Neural progenitor cell (in vitro differentiated cells): ENCODE measurements around the gene SMAP2. TPM values are rescaled to one million over a fixed set of nuclear protein-coding genes. Genes with fewer than 3 reads are reported as not detected.
A peak's percentile ranks its signal among the peaks of the same experiment; 100 is the strongest.

Experiments
- DNase-seq: peaks from one replicate; pipeline ENCODE4 v3.0.0-alpha.2; 2016; ENCODE audit warnings: low spot score
- H2AFZ ChIP-seq: fragments of 200-600 bp; sonication (generic); replicated peaks from 2 replicates; pipeline ENCODE4 v1.6.1; 2016; ENCODE audit warnings: antibody characterized with exemption
- H3F3A ChIP-seq: fragments of 200-600 bp; sonication (generic); 2 replicates; pipeline ENCODE4 v1.6.1; 2016; ENCODE audit warnings: antibody characterized with exemption, low read depth
- H3K27ac ChIP-seq: fragments of 200-600 bp; sonication (generic); 2 replicates; pipeline ENCODE4 v1.5.1; 2016; ENCODE audit warnings: mild to moderate bottlenecking
- H3K27me3 ChIP-seq: fragments of 200-600 bp; sonication (generic); 2 replicates; pipeline ENCODE4 v1.6.1; 2016; ENCODE audit warnings: mild to moderate bottlenecking, moderate library complexity
- H3K36me3 ChIP-seq: fragments of 200-600 bp; sonication (generic); 2 replicates; pipeline ENCODE4 v1.5.1; 2016
- H3K4me1 ChIP-seq: fragments of 200-600 bp; sonication (generic); 2 replicates; pipeline ENCODE4 v1.6.1; 2016; ENCODE audit warnings: mixed run types
- H3K4me2 ChIP-seq: fragments of 200-600 bp; sonication (generic); 2 replicates; pipeline ENCODE4 v1.6.1; 2016
- H3K4me3 ChIP-seq: fragments of 200-600 bp; sonication (generic); 2 replicates; pipeline ENCODE4 v1.5.1; 2016
- H3K79me2 ChIP-seq: fragments of 200-600 bp; sonication (generic); 2 replicates; pipeline ENCODE4 v1.6.1; 2016; ENCODE audit warnings: low read depth
- H3K9ac ChIP-seq: fragments of 200-600 bp; sonication (generic); 2 replicates; pipeline ENCODE4 v1.6.1; 2016
- H3K9me3 ChIP-seq: fragments of 200-600 bp; sonication (generic); 2 replicates; pipeline ENCODE4 v1.5.1; 2016; ENCODE audit warnings: low read depth
- H4K20me1 ChIP-seq: fragments of 200-600 bp; sonication (generic); 2 replicates; pipeline ENCODE4 v1.6.1; 2016; ENCODE audit warnings: low read depth
- H3K27ac Mint-ChIP-seq: 3 replicates; pipeline ENCODE4 v1.8.0; 2021; ENCODE audit warnings: mixed read lengths
- H3K27me3 Mint-ChIP-seq: 2 replicates; pipeline ENCODE4 v1.8.0; 2022; ENCODE audit warnings: low read depth, mild to moderate bottlenecking, inconsistent platforms, moderate library complexity, mixed read lengths; ENCODE audit not compliant: insufficient read depth
- H3K36me3 Mint-ChIP-seq: 3 replicates; pipeline ENCODE4 v1.8.0; 2021; ENCODE audit warnings: mixed read lengths
- H3K4me1 Mint-ChIP-seq: 3 replicates; pipeline ENCODE4 v1.8.0; 2021; ENCODE audit warnings: mixed read lengths
- H3K4me3 Mint-ChIP-seq: 3 replicates; pipeline ENCODE4 v1.8.0; 2021; ENCODE audit warnings: mild to moderate bottlenecking, moderate library complexity, mixed read lengths
- H3K9me3 Mint-ChIP-seq: 3 replicates; pipeline ENCODE4 v1.8.0; 2020; ENCODE audit warnings: mixed read lengths
- CTCF ChIP-seq: fragments of 200-600 bp; sonication (generic); IDR thresholded peaks from 2 replicates; pipeline ENCODE4 v1.5.1; 2017; ENCODE audit warnings: antibody characterized with exemption, mild to moderate bottlenecking
- EZH2 ChIP-seq: fragments of 200-600 bp; sonication (generic); IDR thresholded peaks from 2 replicates; pipeline ENCODE4 v1.6.1; 2017; ENCODE audit warnings: antibody characterized with exemption, mild to moderate bottlenecking, moderate library complexity
- EZH2phosphoT487 ChIP-seq: fragments of 200-600 bp; sonication (generic); IDR thresholded peaks from 2 replicates; pipeline ENCODE4 v1.6.1; 2017; ENCODE audit warnings: antibody characterized with exemption
- total RNA-seq: library from RNA; depleted of rRNA; stranded (reverse); fragments of >200 nt; gene quantifications from 2 replicates; pipeline ENCODE4 v1.2.3, GENCODE V29; 2015; ENCODE audit warnings: low replicate concordance

SMAP2 gene
- total RNA-seq, 1 donor from 2014 or later = 9.4 TPM

GRCh38 chr1:40392221-40392620 lies 18.7 kb downstream of the SMAP2 start:
- peak; percentile 71 for DNase-seq
- Histone ChIP-seq H3K9me3 (no peaks in the 10 kb centered on the region), H3K4me3 (no peak overlapping the region), H3K4me2 (peak overlapping the region; percentile 47), H3K9ac (no peak overlapping the region), H3K4me1 (peaks cover 29% of the 10 kb centered on the region), H3F3A (peaks cover 17% of the 10 kb centered on the region), H3K27me3 (no peaks in the 10 kb centered on the region), H3K36me3 (no peaks in the 10 kb centered on the region), H3K27ac (no peak overlapping the region), H2AFZ (no peak overlapping the region), H3K79me2 (no peaks in the 10 kb centered on the region), H4K20me1 (no peaks in the 10 kb centered on the region)
- Mint-ChIP-seq H3K9me3 (no peaks in the 10 kb centered on the region), H3K4me3 (no peak overlapping the region), H3K4me1 (peaks cover 8% of the 10 kb centered on the region), H3K27me3 (no peaks in the 10 kb centered on the region), H3K36me3 (peaks cover 14% of the 10 kb centered on the region), H3K27ac (no peak overlapping the region)
- TF ChIP-seq CTCF (no peak), EZH2phosphoT487 (no peak), EZH2 (no peak)

- Histone ChIP-seq H3K36me3 (no peaks in the 10 kb centered on the region), H3K4me2 (no peak overlapping the region), H3K79me2 (no peaks in the 10 kb centered on the region), H2AFZ (no peak overlapping the region), H3K4me1 (peaks cover 29% of the 10 kb centered on the region), H3K4me3 (no peak overlapping the region), H4K20me1 (no peaks in the 10 kb centered on the region), H3K27ac (no peak overlapping the region), H3K9me3 (no peaks in the 10 kb centered on the region), H3K27me3 (no peaks in the 10 kb centered on the region), H3F3A (peaks cover 17% of the 10 kb centered on the region), H3K9ac (no peak overlapping the region)
- no peak for DNase-seq
- Mint-ChIP-seq H3K27me3 (no peaks in the 10 kb centered on the region), H3K9me3 (no peaks in the 10 kb centered on the region), H3K4me3 (no peak overlapping the region), H3K4me1 (peaks cover 8% of the 10 kb centered on the region), H3K36me3 (peaks cover 14% of the 10 kb centered on the region), H3K27ac (no peak overlapping the region)
- TF ChIP-seq CTCF = no peak
- TF ChIP-seq EZH2 = no peak
- no peak for TF ChIP-seq EZH2phosphoT487
Observed at GRCh38 chr1:40393173-40393572, 19.6 kb downstream of the SMAP2 start.

- H3K36me3 ChIP-seq = no peaks in the 10 kb centered on the region
- Mint-ChIP-seq H3K27me3 (no peaks in the 10 kb centered on the region), H3K4me3 (no peak overlapping the region), H3K9me3 (no peaks in the 10 kb centered on the region), H3K4me1 (peaks cover 3% of the 10 kb centered on the region), H3K36me3 (peaks cover 2% of the 10 kb centered on the region), H3K27ac (no peak overlapping the region)
- H3K79me2 ChIP-seq = no peaks in the 10 kb centered on the region
- H3K4me1 ChIP-seq = peaks cover 24% of the 10 kb centered on the region
- DNase-seq = no peak
- no peak overlapping the region for H3K9ac ChIP-seq
- TF ChIP-seq EZH2 = no peak
- no peak overlapping the region for H2AFZ ChIP-seq
- no peak overlapping the region for H3K4me3 ChIP-seq
- H3K9me3 ChIP-seq = no peaks in the 10 kb centered on the region
- no peak overlapping the region for H3K4me2 ChIP-seq
- H4K20me1 ChIP-seq = no peaks in the 10 kb centered on the region
- H3K27me3 ChIP-seq = no peaks in the 10 kb centered on the region
- H3K27ac ChIP-seq = no peak overlapping the region
- peaks cover 17% of the 10 kb centered on the region for H3F3A ChIP-seq
Observed at GRCh38 chr1:40394491-40395172, 21.1 kb downstream of the SMAP2 start.
